GM19193 (cell line): ENCODE results near the gene KPNB1.

Experiments
- POLR2A ChIP-seq: IDR thresholded peaks from 4 replicates; pipeline ENCODE4 v1.6.1; 2011; ENCODE audit not compliant: insufficient read depth, insufficient read length; ENCODE audit errors: extremely low read depth

KPNB1 gene

GRCh38 chr17:47708312-47708863, 58.7 kb downstream of the KPNB1 start:
- TF ChIP-seq POLR2A = no peak

DNA sequence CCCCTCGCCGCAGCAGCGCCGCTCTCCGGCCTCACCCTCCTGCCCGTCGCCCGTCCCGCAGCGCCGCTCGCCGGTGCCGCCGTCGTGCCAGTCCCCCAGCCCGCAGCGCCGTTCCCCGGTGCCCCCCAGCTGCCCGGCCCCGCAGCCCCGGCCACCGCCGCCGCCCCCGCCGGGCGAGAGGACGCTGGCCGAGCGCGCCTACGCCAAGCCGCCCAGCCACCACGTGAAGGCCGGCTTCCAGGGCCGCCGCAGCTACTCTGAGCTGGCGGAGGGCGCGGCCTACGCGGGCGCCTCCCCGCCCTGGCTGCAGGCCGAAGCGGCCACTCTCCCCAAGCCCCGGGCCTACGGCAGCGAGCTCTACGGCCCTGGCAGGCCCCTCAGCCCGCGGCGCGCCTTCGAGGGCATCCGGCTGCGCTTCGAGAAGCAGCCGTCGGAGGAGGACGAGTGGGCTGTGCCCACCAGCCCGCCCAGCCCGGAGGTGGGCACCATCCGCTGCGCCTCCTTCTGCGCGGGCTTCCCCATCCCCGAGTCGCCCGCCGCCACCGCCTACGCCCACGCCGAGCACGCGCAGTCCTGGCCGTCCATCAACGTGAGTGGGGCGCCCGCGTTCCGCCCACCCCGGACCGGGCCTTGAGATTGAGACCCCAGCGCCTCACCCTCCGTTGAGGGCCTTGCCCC, 59.3 kb downstream of the KPNB1 start:
- TF ChIP-seq POLR2A = no peak

- no peak for TF ChIP-seq POLR2A
These were observed 59.9 kb downstream of the KPNB1 start for GRCh38 chr17:47709594-47709993.

- TF ChIP-seq POLR2A = no peak
These were observed 61.8 kb downstream of the KPNB1 start for GRCh38 chr17:47711366-47712099.

GRCh38 chr17:47712330-47713023, 62.8 kb downstream of the KPNB1 start:
- no peak for TF ChIP-seq POLR2A

DNA sequence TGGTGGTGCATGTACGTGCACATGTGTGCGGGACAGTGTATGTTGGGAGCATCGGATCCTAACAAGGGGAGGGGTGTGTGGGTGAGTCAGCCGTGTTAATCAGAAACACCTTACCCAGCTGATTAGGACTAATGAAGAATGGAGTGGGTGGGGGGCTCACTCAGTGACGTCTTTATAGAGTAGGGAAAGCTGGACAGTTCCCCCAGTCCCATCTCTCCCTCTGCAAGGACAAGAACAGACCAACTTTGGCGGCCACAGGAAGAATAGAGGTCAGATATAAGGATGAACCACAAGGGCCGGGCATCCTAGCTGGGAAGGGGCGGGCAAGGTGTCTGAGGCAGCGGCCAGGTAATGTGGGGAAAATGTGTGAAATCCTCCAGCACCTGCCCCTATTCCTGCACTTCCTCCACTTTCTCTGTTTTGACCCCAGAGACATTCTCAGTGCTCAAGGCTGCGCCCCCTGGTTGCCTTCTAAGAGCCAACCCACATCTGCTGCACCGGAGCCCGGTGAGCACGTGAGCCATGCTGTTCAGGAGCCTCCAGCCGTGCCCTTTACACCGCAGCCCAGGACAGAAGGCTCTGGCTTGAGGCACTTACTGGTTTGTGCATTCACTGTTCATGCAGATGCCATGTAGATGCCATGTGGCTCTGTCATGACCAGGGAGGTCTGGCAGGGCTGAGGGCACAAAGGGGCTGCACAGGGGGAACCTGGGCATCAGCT, 64.4 kb downstream of the KPNB1 start:
- TF ChIP-seq POLR2A = no peak

- TF ChIP-seq POLR2A = no peak
These were observed 65.2 kb downstream of the KPNB1 start for GRCh38 chr17:47714773-47715396.

DNA sequence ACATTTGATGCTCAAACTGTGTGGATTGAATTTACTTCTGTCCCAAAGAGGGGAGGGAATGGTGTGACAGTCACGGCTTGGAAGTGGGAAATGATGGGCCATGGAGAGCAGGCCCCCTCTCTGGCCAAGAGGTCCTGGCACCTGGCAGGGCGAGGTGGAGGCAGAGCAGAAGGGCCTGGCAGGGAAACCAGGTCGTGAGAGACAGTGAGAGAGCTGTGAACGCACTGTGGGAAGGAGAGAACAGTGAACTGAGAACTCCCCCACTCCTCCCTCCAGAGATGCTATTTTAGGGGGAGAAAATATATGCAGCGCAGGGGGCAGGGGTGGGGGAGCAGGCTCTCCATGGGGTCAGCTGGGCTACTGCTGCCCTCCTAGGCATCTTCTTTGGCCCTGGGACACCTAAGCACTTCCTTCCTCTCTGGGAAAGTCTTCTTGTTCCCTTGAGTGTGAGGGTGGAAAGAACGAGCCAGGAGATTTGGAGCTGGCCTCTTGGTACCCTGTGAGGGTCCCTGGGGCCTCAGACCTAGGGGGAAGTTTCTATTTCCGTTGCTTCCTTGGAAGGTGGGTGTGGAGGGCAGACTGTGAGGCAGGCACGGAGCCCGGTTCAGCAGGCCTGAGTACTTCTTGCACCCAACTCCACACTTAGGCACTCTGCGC, 66.1 kb downstream of the KPNB1 start:
- TF ChIP-seq POLR2A = no peak

- TF ChIP-seq POLR2A = no peak
These were observed 66.7 kb downstream of the KPNB1 start for GRCh38 chr17:47716375-47716774.

DNA sequence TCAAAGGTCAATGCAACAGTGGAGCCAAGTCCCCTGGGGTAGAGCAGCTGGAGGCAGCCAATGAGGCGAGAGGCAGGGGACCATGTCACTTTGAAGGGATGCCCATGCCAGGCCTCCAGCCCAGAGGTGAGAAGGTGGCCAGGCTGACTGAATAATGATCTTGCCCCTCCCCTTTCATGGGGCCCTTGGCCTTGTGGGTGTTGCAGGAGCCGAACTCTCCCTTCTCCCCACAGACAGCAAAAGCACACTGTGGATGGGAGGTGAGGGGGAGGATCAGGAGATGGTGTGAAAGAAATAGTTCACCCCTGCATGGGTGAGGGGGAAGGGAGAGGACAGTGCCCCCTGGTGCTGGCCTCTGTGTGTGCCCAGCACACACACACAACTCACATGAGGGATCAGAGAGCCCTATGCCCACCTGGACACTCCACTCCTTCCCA, 67.6 kb downstream of the KPNB1 start:
- TF ChIP-seq POLR2A = no peak

DNA sequence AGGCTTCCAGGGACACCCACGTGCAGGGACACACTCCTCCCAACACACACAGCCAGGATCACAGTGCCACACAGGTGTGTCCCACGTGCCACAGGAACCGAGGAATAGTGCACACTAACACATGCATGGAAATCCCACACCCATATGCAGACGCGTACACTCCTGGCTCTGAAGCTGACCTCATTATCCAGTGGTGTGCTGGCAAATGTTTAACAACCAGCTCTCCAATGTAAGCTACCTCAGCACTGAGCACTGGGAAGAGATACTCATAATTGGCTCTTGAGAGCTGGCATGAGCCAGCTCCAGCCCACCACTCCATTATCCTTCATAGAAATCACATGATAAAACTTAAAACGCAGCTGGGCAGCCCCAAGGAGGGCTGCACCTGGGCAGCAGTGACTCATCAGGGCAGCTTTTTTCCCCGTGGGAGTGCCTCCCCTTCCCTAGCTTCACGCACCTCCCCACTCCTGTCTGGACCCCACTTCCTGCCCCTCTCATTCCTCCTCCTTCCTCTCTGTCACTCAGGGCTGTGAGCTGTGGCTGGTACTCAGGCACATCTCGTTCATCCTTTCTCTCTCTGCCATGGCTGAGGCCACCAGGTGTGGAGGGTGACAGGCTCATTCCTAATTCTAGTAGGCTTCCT, 68.4 kb downstream of the KPNB1 start:
- no peak for TF ChIP-seq POLR2A

DNA sequence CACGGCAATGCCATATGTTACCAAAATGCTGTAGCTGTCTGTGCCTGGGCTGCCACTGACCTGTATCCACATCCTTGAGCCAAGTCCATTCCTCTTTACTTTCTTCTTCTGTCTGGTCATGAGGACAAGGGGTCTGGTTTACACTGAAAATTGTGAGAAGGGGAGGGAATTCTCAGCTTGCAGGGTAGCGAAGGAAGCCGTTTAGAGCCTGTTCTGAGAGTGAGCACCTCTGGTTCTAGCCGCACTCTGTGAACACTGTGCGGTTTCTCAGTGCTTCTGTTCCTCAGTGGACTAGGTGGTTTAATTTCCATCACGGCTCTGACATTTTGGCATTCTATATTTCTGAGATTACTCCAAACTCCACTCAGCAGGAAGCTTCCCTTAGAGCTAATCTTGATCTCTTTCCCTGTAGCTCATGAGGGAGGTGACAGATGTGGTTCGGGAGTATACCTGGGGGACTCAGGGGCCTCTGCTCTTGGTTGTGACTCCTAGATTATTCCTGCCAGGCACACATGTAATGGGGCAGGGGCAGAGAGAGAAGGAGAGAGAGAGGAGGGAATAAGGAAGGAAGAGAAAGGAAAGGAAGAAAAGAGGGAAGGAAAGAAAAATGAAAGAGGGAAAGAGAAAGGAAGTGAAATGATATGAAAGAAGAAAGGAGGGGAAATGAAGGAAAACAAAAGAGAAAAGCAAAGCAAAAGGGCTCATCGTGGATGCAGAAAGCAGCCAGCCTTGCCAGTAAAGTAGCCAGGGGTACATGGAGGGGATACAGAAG, 69.1 kb downstream of the KPNB1 start:
- TF ChIP-seq POLR2A = no peak
